Measurements from ENCODE around the gene PNO1. TPM values are rescaled to one million over a fixed set of nuclear protein-coding genes. Genes with fewer than 3 reads are reported as not detected.
A peak's percentile ranks its signal among the peaks of the same experiment; 100 is the strongest.

The PNO1 gene
- total RNA-seq, 1 experiment from 2014 or later: 46.0 TPM

DNA sequence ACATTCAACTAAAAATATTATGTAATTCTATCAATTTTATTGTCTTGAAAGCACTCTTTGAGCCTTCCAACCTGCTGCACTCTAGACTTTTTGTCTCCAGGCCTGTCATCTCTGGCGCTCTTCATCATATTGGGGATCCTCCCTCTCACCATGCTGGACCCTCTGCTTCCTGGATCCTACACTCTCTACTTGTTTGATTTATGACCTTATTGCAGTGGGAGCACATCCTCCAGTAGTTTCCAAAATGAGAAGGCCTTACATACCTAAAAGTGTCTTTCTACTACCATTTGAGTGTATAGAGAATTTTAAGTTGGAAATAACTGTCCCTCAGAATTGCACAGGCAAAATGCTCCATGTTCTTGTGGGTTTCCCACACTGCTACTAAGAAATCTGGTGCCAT lies 25.2 kb downstream of the PNO1 start:
- POLR2A ChIA-PET (ENCODE audit: low non-redundant PET): no interaction called here
- Histone ChIP-seq H3K4me1 (ENCODE audit: insufficient read depth, low read length, poor library complexity, severe bottlenecking) (no peaks in the 10 kb centered on the region), H3K27me3 (replicated peaks; ENCODE audit: insufficient read depth, low read depth, low read length, poor library complexity) (no peaks in the 10 kb centered on the region), H3K4me3 (ENCODE audit: low read depth, low read length, poor library complexity, severe bottlenecking) (no peak overlapping the region), H3K27ac (ENCODE audit: low read depth, low read length, poor library complexity, severe bottlenecking) (no peak overlapping the region), H3K9me3 (ENCODE audit: low read depth, low read length, poor library complexity, severe bottlenecking) (no peaks in the 10 kb centered on the region), H3K36me3 (ENCODE audit: insufficient read depth, low read length, poor library complexity, severe bottlenecking) (peaks cover 39% of the 10 kb centered on the region)
- TF ChIP-seq, protein P1, sequence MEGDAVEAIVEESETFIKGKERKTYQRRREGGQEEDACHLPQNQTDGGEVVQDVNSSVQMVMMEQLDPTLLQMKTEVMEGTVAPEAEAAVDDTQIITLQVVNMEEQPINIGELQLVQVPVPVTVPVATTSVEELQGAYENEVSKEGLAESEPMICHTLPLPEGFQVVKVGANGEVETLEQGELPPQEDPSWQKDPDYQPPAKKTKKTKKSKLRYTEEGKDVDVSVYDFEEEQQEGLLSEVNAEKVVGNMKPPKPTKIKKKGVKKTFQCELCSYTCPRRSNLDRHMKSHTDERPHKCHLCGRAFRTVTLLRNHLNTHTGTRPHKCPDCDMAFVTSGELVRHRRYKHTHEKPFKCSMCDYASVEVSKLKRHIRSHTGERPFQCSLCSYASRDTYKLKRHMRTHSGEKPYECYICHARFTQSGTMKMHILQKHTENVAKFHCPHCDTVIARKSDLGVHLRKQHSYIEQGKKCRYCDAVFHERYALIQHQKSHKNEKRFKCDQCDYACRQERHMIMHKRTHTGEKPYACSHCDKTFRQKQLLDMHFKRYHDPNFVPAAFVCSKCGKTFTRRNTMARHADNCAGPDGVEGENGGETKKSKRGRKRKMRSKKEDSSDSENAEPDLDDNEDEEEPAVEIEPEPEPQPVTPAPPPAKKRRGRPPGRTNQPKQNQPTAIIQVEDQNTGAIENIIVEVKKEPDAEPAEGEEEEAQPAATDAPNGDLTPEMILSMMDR (conservative IDR thresholded peaks at IDR 0.05; ENCODE audit: low read depth, low read length): no peak
- TF ChIP-seq EZH2 (IDR thresholded peaks at IDR 0.05; ENCODE audit: borderline replicate concordance, low read depth, low read length, poor library complexity, severe bottlenecking): no peak
- intact Hi-C loops (cut with micrococcal nuclease; ENCODE audit: unreplicated experiment): no loop called here
- CTCF ChIA-PET: no interaction called here
- BruUV-seq (replicated peaks): no TSS peak
- DNase-seq (ENCODE audit: low spot score): no peak

DNA sequence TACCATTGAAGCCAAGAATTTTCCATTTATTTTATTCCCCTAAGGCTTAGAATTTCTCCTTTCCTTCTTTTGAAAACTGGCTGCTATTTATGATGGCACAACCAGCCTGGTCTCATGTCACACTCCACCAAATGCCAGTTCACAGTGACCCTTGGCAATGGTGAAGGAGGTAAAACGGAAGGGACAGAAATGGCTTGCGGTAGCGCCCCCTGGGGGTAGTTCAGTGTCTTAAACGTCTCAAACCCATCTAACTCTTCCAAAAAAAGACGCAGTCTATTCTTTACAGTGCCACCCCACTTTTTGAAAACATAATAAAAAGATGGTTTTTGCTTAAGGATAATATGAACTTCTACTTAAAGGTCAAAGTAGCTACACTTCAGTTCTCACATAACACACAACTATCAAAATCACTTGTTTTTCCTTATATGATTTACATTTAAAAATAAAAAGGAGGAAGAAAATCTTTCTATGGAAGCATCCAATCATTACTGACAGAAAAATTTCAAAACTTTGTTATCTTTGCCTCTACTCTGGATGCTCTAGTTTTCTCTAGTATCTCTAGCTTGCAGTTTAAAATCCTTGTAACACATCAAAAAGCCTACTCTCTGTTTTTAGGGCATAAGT lies 28.0 kb downstream of the PNO1 start:
- peak; percentile 69 for DNase-seq (ENCODE audit: low spot score)
- no peaks in the 10 kb centered on the region for H3K4me1 ChIP-seq (ENCODE audit: insufficient read depth, low read length, poor library complexity, severe bottlenecking)
- H3K9me3 ChIP-seq (ENCODE audit: low read depth, low read length, poor library complexity, severe bottlenecking): no peaks in the 10 kb centered on the region
- no peaks in the 10 kb centered on the region for H3K27me3 ChIP-seq (replicated peaks; ENCODE audit: insufficient read depth, low read depth, low read length, poor library complexity)
- no peak overlapping the region for H3K27ac ChIP-seq (ENCODE audit: low read depth, low read length, poor library complexity, severe bottlenecking)
- no peak for TF ChIP-seq EZH2 (IDR thresholded peaks at IDR 0.05; ENCODE audit: borderline replicate concordance, low read depth, low read length, poor library complexity, severe bottlenecking)
- TF ChIP-seq, protein P1 (conservative IDR thresholded peaks at IDR 0.05; ENCODE audit: low read depth, low read length): peak; percentile 85
- no TSS peak for BruUV-seq (replicated peaks)
- POLR2A ChIA-PET (ENCODE audit: low non-redundant PET): no interaction called here
- CTCF ChIA-PET: interaction anchor here (0.6 kb wide), 2 partner anchors 11 to 106 kb away, joined by 3 to 4 read pairs; no protein-coding TSS in a partner anchor
- intact Hi-C loops (cut with micrococcal nuclease; ENCODE audit: unreplicated experiment): no loop called here
- peaks cover 26% of the 10 kb centered on the region for H3K36me3 ChIP-seq (ENCODE audit: insufficient read depth, low read length, poor library complexity, severe bottlenecking)
- no peak overlapping the region for H3K4me3 ChIP-seq (ENCODE audit: low read depth, low read length, poor library complexity, severe bottlenecking)

DNA sequence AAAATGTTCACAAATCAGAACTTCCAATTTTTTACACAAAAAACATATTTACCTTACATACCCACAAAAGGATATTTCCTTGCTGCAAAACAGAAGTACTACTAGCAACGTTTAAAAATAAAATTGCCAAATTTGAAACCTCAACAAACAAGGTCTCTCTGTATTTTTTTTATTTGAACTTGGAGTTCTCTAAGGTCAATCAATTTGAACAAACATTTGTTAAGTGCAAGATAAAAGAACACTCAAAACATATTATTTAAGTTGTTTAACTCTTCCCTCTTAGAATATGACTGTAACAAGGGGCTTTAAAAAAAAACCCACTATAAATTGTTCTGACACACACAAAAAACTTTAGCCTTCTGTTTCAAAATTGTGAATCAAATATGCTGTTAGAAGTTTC lies 29.6 kb downstream of the PNO1 start:
- no peak overlapping the region for H3K4me3 ChIP-seq (ENCODE audit: low read depth, low read length, poor library complexity, severe bottlenecking)
- intact Hi-C loops (cut with micrococcal nuclease; ENCODE audit: unreplicated experiment): no loop called here
- H3K27ac ChIP-seq (ENCODE audit: low read depth, low read length, poor library complexity, severe bottlenecking): no peak overlapping the region
- DNase-seq (ENCODE audit: low spot score): no peak
- POLR2A ChIA-PET (ENCODE audit: low non-redundant PET): no interaction called here
- H3K36me3 ChIP-seq (ENCODE audit: insufficient read depth, low read length, poor library complexity, severe bottlenecking): peaks cover 26% of the 10 kb centered on the region
- no peaks in the 10 kb centered on the region for H3K27me3 ChIP-seq (replicated peaks; ENCODE audit: insufficient read depth, low read depth, low read length, poor library complexity)
- H3K9me3 ChIP-seq (ENCODE audit: low read depth, low read length, poor library complexity, severe bottlenecking): no peaks in the 10 kb centered on the region
- no peak for TF ChIP-seq EZH2 (IDR thresholded peaks at IDR 0.05; ENCODE audit: borderline replicate concordance, low read depth, low read length, poor library complexity, severe bottlenecking)
- TF ChIP-seq, protein P1 (conservative IDR thresholded peaks at IDR 0.05; ENCODE audit: low read depth, low read length): no peak
- BruUV-seq (replicated peaks): no TSS peak
- CTCF ChIA-PET: no interaction called here
- peaks cover 7% of the 10 kb centered on the region for H3K4me1 ChIP-seq (ENCODE audit: insufficient read depth, low read length, poor library complexity, severe bottlenecking)

All from A673 (cell line).